NOMO-1 treated with dmso at 0.1 percent for 144 hours (cell line): ENCODE measurements around the gene MYO9B.
A peak's percentile ranks its signal among the peaks of the same experiment; 100 is the strongest.

Experiments
- DNase-seq: peaks from one replicate; lab custom pipeline; 2025; ENCODE audit not compliant: unreplicated experiment; lab: John Stamatoyannopoulos, UW

MYO9B gene

GRCh38 chr19:17209126-17210036 is 133.8 kb downstream of the MYO9B start:
- no peak for DNase-seq

GRCh38 chr19:17210296-17210695 is 134.7 kb downstream of the MYO9B start:
- DNase-seq: no peak

- no peak for DNase-seq
Observed at GRCh38 chr19:17211547-17212446, 136.2 kb downstream of the MYO9B start.

- DNase-seq: no peak
Observed at GRCh38 chr19:17213334-17213733, 137.8 kb downstream of the MYO9B start.

GRCh38 chr19:17214508-17215126 is 139.0 kb downstream of the MYO9B start:
- no peak for DNase-seq

- peak; percentile 94 for DNase-seq
Observed at GRCh38 chr19:17215127-17215971, 139.8 kb downstream of the MYO9B start, which contains the start of gene USE1. Gene USE1, plus strand, starts transcription at chr19:17215357. Its CDS starts 49 bp downstream, at chr19:17215406.

- no peak for DNase-seq
Observed at GRCh38 chr19:17216058-17216670, 140.6 kb downstream of the MYO9B start.

- DNase-seq: no peak
Observed at GRCh38 chr19:17219286-17219685, 143.7 kb downstream of the MYO9B start.

- DNase-seq: peak; percentile 53
Observed at GRCh38 chr19:17220207-17220758, 144.7 kb downstream of the MYO9B start.

- DNase-seq: no peak
Observed at GRCh38 chr19:17225053-17225452, 149.5 kb downstream of the MYO9B start.

GRCh38 chr19:17226002-17226933 is 150.7 kb downstream of the MYO9B start, which contains the start of gene OCEL1:
Gene OCEL1, plus strand, starts transcription at chr19:17226226. Its CDS starts 22 bp downstream, at chr19:17226248.
- DNase-seq: peak; percentile 98

- DNase-seq: no peak
Observed at GRCh38 chr19:17227798-17228367, 152.3 kb downstream of the MYO9B start.

GRCh38 chr19:17229890-17230289 is 154.3 kb downstream of the MYO9B start:
- DNase-seq: no peak

- DNase-seq: no peak
Observed at GRCh38 chr19:17232258-17232657, 156.7 kb downstream of the MYO9B start.

GRCh38 chr19:17234911-17235299 is 159.3 kb downstream of the MYO9B start:
- DNase-seq: no peak

- DNase-seq: no peak
Observed at GRCh38 chr19:17235300-17235970, 159.9 kb downstream of the MYO9B start.

- DNase-seq: no peak
Observed at GRCh38 chr19:17235971-17236777, 160.6 kb downstream of the MYO9B start.
